SK-N-SH (cell line): ENCODE data around the gene THSD7A. TPM values are rescaled to one million over a fixed set of nuclear protein-coding genes. Genes with fewer than 3 reads are reported as not detected.

Source experiments
- CTCF ChIA-PET: fragments of 300-600, 350-600 bp; formaldehyde crosslinking; extraction: SDS; loops from one replicate; lab custom pipeline; 2021; lab: Yijun Ruan, JAX
- POLR2A ChIA-PET: fragments of 350-600 bp; sonication (Branson Sonifier 250); formaldehyde crosslinking; extraction: SDS; loops from one replicate; lab custom pipeline; 2020; ENCODE audit warnings: antibody characterized with exemption, inconsistent platforms; lab: Yijun Ruan, JAX
- DNase-seq: peaks from one replicate; pipeline ENCODE4 v3.0.0; 2012
- H2AFZ ChIP-seq: fragments of 200-600 bp; sonication (generic); 2 replicates; pipeline ENCODE4 v1.8.1; 2016; ENCODE audit warnings: antibody characterized with exemption, mild to moderate bottlenecking, low read depth
- H3F3A ChIP-seq: fragments of 200-600 bp; sonication (generic); replicated peaks from 2 replicates; pipeline ENCODE3; 2016; ENCODE audit warnings: antibody characterized with exemption, mild to moderate bottlenecking; ENCODE audit not compliant: insufficient read depth
- H3K27ac ChIP-seq, 2 experiments: fragments of 200-500 bp in 1 of 2; fragments of 200-600 bp in 1 of 2; sonication (Bioruptor generic) in 1 of 2; sonication (generic), shearing (Covaris generic) in 1 of 2; 2 replicates each; pipeline versions ENCODE4 v1.5.1 to v1.6.1; 2014 to 2016; ENCODE audit warnings: low read depth in 2 of 2, inconsistent platforms in 1 of 2, low read length in 1 of 2, mild to moderate bottlenecking in 1 of 2, mixed read lengths in 1 of 2
- H3K27me3 ChIP-seq: fragments of 200-600 bp; sonication (generic), shearing (Covaris generic); 2 replicates; pipeline ENCODE4 v1.6.1; 2016; ENCODE audit warnings: mixed run types; ENCODE audit not compliant: insufficient read depth
- H3K36me3 ChIP-seq, 2 experiments: fragments of 200-500 bp in 1 of 2; fragments of 200-600 bp in 1 of 2; sonication (Bioruptor generic) in 1 of 2; sonication (generic) in 1 of 2; replicated peaks in 1 of 2; 2 replicates each; pipeline versions ENCODE3 to v1.5.1; 2014 to 2016; ENCODE audit warnings: low read length in 1 of 2, mild to moderate bottlenecking in 1 of 2; ENCODE audit not compliant: insufficient read depth in 2 of 2, control insufficient read depth in 1 of 2
- H3K4me1 ChIP-seq, 2 experiments: fragments of 200-500 bp in 1 of 2; fragments of 200-600 bp in 1 of 2; sonication (Bioruptor generic) in 1 of 2; sonication (generic), shearing (Covaris generic) in 1 of 2; 2 replicates each; pipeline versions ENCODE4 v1.5.1 to v1.6.1; 2014 to 2016; ENCODE audit warnings: low read depth in 1 of 2, low read length in 1 of 2, mixed run types in 1 of 2; ENCODE audit not compliant: insufficient read depth in 2 of 2, control insufficient read depth in 1 of 2
- H3K4me2 ChIP-seq: fragments of 200-600 bp; sonication (generic), shearing (Covaris generic); 2 replicates; pipeline ENCODE4 v1.6.1; 2017; ENCODE audit warnings: mixed run types
- H3K4me3 ChIP-seq, 2 experiments: fragments of 200-500 bp in 1 of 2; fragments of 200-600 bp in 1 of 2; sonication (Bioruptor generic) in 1 of 2; sonication (generic), shearing (Covaris generic) in 1 of 2; 2 replicates each; pipeline versions ENCODE4 v1.5.1 to v1.8.1; 2014 to 2016; ENCODE audit warnings: low read depth in 2 of 2, inconsistent platforms in 1 of 2, low read length in 1 of 2, mild to moderate bottlenecking in 1 of 2, mixed read lengths in 1 of 2, moderate library complexity in 1 of 2
- H3K79me2 ChIP-seq: fragments of 200-600 bp; sonication (generic); 2 replicates; pipeline ENCODE4 v1.8.1; 2017; ENCODE audit warnings: mild to moderate bottlenecking; ENCODE audit not compliant: insufficient read depth
- H3K9ac ChIP-seq: fragments of 200-600 bp; sonication (generic); 2 replicates; pipeline ENCODE4 v1.6.1; 2017; ENCODE audit warnings: mixed run types
- H3K9me2 ChIP-seq: fragments of 200-600 bp; sonication (generic); 2 replicates; pipeline ENCODE4 v1.6.1; 2017; ENCODE audit warnings: mixed run types
- H3K9me3 ChIP-seq: fragments of 200-600 bp; sonication (generic); 2 replicates; pipeline ENCODE4 v1.6.1; 2017; ENCODE audit warnings: mixed run types, mild to moderate bottlenecking, moderate library complexity
- H4K20me1 ChIP-seq: fragments of 200-600 bp; sonication (generic); 2 replicates; pipeline ENCODE4 v1.6.1; 2017; ENCODE audit warnings: mild to moderate bottlenecking, mixed run types; ENCODE audit not compliant: insufficient read depth
- CTCF ChIP-seq: fragments of 200-600 bp; sonication (generic); IDR thresholded peaks from 2 replicates; pipeline ENCODE4 v1.6.1; 2017; ENCODE audit warnings: antibody characterized with exemption, mild to moderate bottlenecking, moderate library complexity
- EP300 ChIP-seq, 2 experiments: IDR thresholded peaks; 2 replicates each; pipeline versions ENCODE4 v1.4.0 to v1.6.1; 2012; ENCODE audit warnings: borderline replicate concordance in 1 of 2, low read depth in 1 of 2, low read length in 1 of 2
- EZH2phosphoT487 ChIP-seq: fragments of 200-600 bp; sonication (generic); IDR thresholded peaks from 2 replicates; pipeline ENCODE4 v1.6.1; 2017; ENCODE audit warnings: low read depth, mixed run types, mild to moderate bottlenecking, antibody characterized with exemption, moderate library complexity, borderline replicate concordance
- GATA2 ChIP-seq: sonication (generic); formaldehyde crosslinking; IDR thresholded peaks from 2 replicates; pipeline ENCODE4 v1.5.0; 2020; ENCODE audit warnings: mild to moderate bottlenecking, missing genetic modification reagents
- JUND ChIP-seq: IDR thresholded peaks from 2 replicates; pipeline ENCODE4 v1.4.0; 2012
- MEF2A ChIP-seq: IDR thresholded peaks from 2 replicates; pipeline ENCODE4 v1.4.0; 2012; ENCODE audit warnings: low read depth, borderline replicate concordance
- MXI1 ChIP-seq: IDR thresholded peaks from 2 replicates; pipeline ENCODE4 v1.6.1; 2012; ENCODE audit warnings: mild to moderate bottlenecking, low read depth, low read length, improper control_type of control experiment
- NFIC ChIP-seq: IDR thresholded peaks from 2 replicates; pipeline ENCODE4 v1.4.0; 2012; ENCODE audit warnings: borderline replicate concordance
- PBX3 ChIP-seq: IDR thresholded peaks from 2 replicates; pipeline ENCODE4; 2012
- POLR2AphosphoS5 ChIP-seq: IDR thresholded peaks from 2 replicates; pipeline ENCODE4 v1.6.1; 2012; ENCODE audit warnings: low read depth, low read length
- RAD21 ChIP-seq: IDR thresholded peaks from 2 replicates; pipeline ENCODE4 v1.6.1; 2012; ENCODE audit warnings: mild to moderate bottlenecking, low read length
- REST ChIP-seq: IDR thresholded peaks from 2 replicates; pipeline ENCODE4 v1.6.1; 2012; ENCODE audit warnings: mild to moderate bottlenecking, low read depth, low read length, moderate library complexity
- RFX5 ChIP-seq: IDR thresholded peaks from 2 replicates; pipeline ENCODE4 v1.6.1; 2012; ENCODE audit warnings: mild to moderate bottlenecking, improper control_type of control experiment, low read length
- SMC3 ChIP-seq: IDR thresholded peaks from 2 replicates; pipeline ENCODE4 v1.6.1; 2012; ENCODE audit warnings: low read depth, low read length, improper control_type of control experiment
- TAF1 ChIP-seq: IDR thresholded peaks from 2 replicates; pipeline ENCODE4 v1.6.1; 2012; ENCODE audit warnings: low read depth, mild to moderate bottlenecking, low read length, moderate library complexity, borderline replicate concordance
- TCF12 ChIP-seq: IDR thresholded peaks from 2 replicates; pipeline ENCODE4 v1.4.0; 2012
- TEAD4 ChIP-seq: IDR thresholded peaks from 2 replicates; pipeline ENCODE4 v1.4.0; 2012; ENCODE audit warnings: mild to moderate bottlenecking, borderline replicate concordance; ENCODE audit not compliant: insufficient read depth
- USF1 ChIP-seq: IDR thresholded peaks from 2 replicates; pipeline ENCODE4 v1.4.0; 2012; ENCODE audit warnings: low read depth, borderline replicate concordance
- USF2 ChIP-seq: fragments of 150-350 bp; IDR thresholded peaks from 2 replicates; pipeline ENCODE4 v1.6.1; 2017; ENCODE audit warnings: antibody characterized with exemption, low read length, low read depth, borderline replicate concordance
- WGBS: methylation state at CpG from one replicate; pipeline ENCODE4 v1.1.6; 2017; ENCODE audit warnings: low lambda C conversion rate; 5-methylcytosine and 5-hydroxymethylcytosine counted together
- polyA plus RNA-seq, 3 experiments: library from polyadenylated mRNA; depleted of rRNA; stranded (reverse); fragments of >200 nt; gene quantifications; 2 replicates each; pipeline ENCODE4 v1.2.3, GENCODE V29; 2012

THSD7A gene
- polyA plus RNA-seq, 1 of the 3 experiments (the other 2 are of a cell fraction) = 0.16 TPM

GRCh38 chr7:11471255-11471654 is 360.7 kb downstream of the THSD7A start:
- ChIA-PET POLR2A (no interaction called here), CTCF (no interaction called here)
- TF ChIP-seq MEF2A = no peak
- no peak for TF ChIP-seq TAF1
- TF ChIP-seq TEAD4 = no peak
- TF ChIP-seq EZH2phosphoT487 = no peak
- no peak for TF ChIP-seq MXI1
- no peak for TF ChIP-seq RAD21
- no peak for TF ChIP-seq JUND
- TF ChIP-seq SMC3 = no peak
- no peak for TF ChIP-seq REST
- TF ChIP-seq GATA2 (CRISPR knock-in tag) = no peak
- TF ChIP-seq POLR2AphosphoS5 = no peak
- no peak for TF ChIP-seq USF2
- TF ChIP-seq EP300 (IDR thresholded peaks at IDR 0.05; ENCODE audit: borderline replicate concordance in 1 of 2, low read depth in 1 of 2, low read length in 1 of 2) = no peak
- no peak for TF ChIP-seq TCF12
- no peak for TF ChIP-seq RFX5
- no peak for TF ChIP-seq NFIC
- TF ChIP-seq CTCF = no peak
- no peak for TF ChIP-seq PBX3
- TF ChIP-seq USF1 = no peak
- Histone ChIP-seq H3K79me2 (no peaks in the 10 kb centered on the region), H3K4me2 (no peak overlapping the region), H4K20me1 (no peaks in the 10 kb centered on the region), H3K27ac (no peak overlapping the region), H3K9me3 (no peaks in the 10 kb centered on the region; the same call in 1 of the 2 replicates), H2AFZ (peak overlapping the region; percentile 4), H3K27me3 (no peaks in the 10 kb centered on the region), H3F3A (no peaks in the 10 kb centered on the region), H3K4me1 (peaks cover 0 to 6% of the 10 kb centered on the region in 2 experiments; a peak in 2 of 4 replicates), H3K9ac (no peak overlapping the region), H3K4me3 (no peak overlapping the region), H3K36me3 (peaks cover 0 to 17% of the 10 kb centered on the region in 2 experiments), H3K9me2 (no peaks in the 10 kb centered on the region; the same call in 1 of the 2 replicates)
- 40% methylated on average over 1 of the region's 1 CpG for WGBS
- no peak for DNase-seq
